Measurements from ENCODE around the gene CEP68. TPM values are rescaled to one million over a fixed set of nuclear protein-coding genes. Genes with fewer than 3 reads are reported as not detected.

The CEP68 gene
- total RNA-seq, 1 experiment from 2014 or later = 14.1 TPM

GRCh38 chr2:65040400-65041261 lies 15.6 kb upstream of the CEP68 start:
- Histone ChIP-seq H3K4me3 (no peak overlapping the region), H3K4me1 (peaks cover 9% of the 10 kb centered on the region), H3K27me3 (no peaks in the 10 kb centered on the region), H3K36me3 (no peaks in the 10 kb centered on the region), H3K27ac (no peak overlapping the region), H3K9me3 (replicated peaks) (0 out of 2 replicates have a peak, but pooled peaks cover 4% of the 10 kb centered on the region)
- peak; percentile 79 to 89 for DNase-seq

- Histone ChIP-seq H3K4me3 (no peak overlapping the region), H3K27me3 (no peaks in the 10 kb centered on the region), H3K9me3 (replicated peaks) (0 out of 2 replicates have a peak, but pooled peaks cover 4% of the 10 kb centered on the region), H3K27ac (no peak overlapping the region), H3K36me3 (no peaks in the 10 kb centered on the region), H3K4me1 (peaks cover 13% of the 10 kb centered on the region)
- no peak for DNase-seq
Observed at GRCh38 chr2:65043001-65043400, 13.2 kb upstream of the CEP68 start.

GRCh38 chr2:65044097-65044735 lies 12.0 kb upstream of the CEP68 start:
- Histone ChIP-seq H3K4me3 (no peak overlapping the region), H3K36me3 (no peaks in the 10 kb centered on the region), H3K4me1 (peaks cover 19% of the 10 kb centered on the region), H3K27me3 (no peaks in the 10 kb centered on the region), H3K9me3 (replicated peaks) (0 out of 2 replicates have a peak, but pooled peaks cover 4% of the 10 kb centered on the region), H3K27ac (no peak overlapping the region)
- DNase-seq = no peak

- Histone ChIP-seq H3K27ac (no peak overlapping the region), H3K9me3 (replicated peaks) (0 out of 2 replicates have a peak, but pooled peaks cover 4% of the 10 kb centered on the region), H3K4me1 (peaks cover 25% of the 10 kb centered on the region), H3K27me3 (no peaks in the 10 kb centered on the region), H3K36me3 (no peaks in the 10 kb centered on the region), H3K4me3 (no peak overlapping the region)
- DNase-seq = peak; percentile 96
Observed at GRCh38 chr2:65045651-65046050, 10.6 kb upstream of the CEP68 start.

- 0 out of 2 replicates have a peak, but pooled peaks cover 4% of the 10 kb centered on the region for H3K9me3 ChIP-seq (replicated peaks)
- H3K27ac ChIP-seq = no peak overlapping the region
- DNase-seq = no peak
- no peaks in the 10 kb centered on the region for H3K36me3 ChIP-seq
- H3K4me1 ChIP-seq = peaks cover 25% of the 10 kb centered on the region
- H3K27me3 ChIP-seq = no peaks in the 10 kb centered on the region
- H3K4me3 ChIP-seq = no peak overlapping the region
Observed at GRCh38 chr2:65046633-65047407, 9.4 kb upstream of the CEP68 start.

GRCh38 chr2:65049010-65049639 lies 7.1 kb upstream of the CEP68 start:
- no peak overlapping the region for H3K27ac ChIP-seq
- no peaks in the 10 kb centered on the region for H3K27me3 ChIP-seq
- H3K9me3 ChIP-seq (replicated peaks) = 0 out of 2 replicates have a peak, but pooled peaks cover 2% of the 10 kb centered on the region
- H3K4me3 ChIP-seq = no peak overlapping the region
- peak in 1 of 2 experiments; percentile 49 for DNase-seq
- H3K36me3 ChIP-seq = no peaks in the 10 kb centered on the region
- peaks cover 25% of the 10 kb centered on the region for H3K4me1 ChIP-seq

DNA sequence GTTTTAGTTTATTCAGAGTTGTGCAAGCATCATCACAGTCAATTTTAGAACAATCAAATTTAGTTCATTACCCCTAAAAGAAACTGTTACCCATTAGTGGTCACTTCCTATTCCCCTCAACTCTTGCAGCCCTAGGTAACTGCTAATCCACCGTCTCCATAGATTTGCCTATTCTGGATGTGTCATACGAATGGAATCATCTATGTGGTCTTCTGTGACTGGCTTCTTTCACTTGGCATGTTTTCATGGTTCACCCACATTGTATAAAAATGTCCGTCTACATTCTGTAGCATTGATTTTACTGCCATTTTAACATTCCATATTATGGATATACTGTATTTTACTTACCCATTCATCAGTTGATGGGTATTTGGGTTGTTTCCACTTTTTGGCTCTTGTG lies 5.3 kb upstream of the CEP68 start:
- DNase-seq = no peak
- Histone ChIP-seq H3K36me3 (no peaks in the 10 kb centered on the region), H3K4me3 (no peak overlapping the region), H3K4me1 (peaks cover 15% of the 10 kb centered on the region), H3K27me3 (no peaks in the 10 kb centered on the region), H3K27ac (no peak overlapping the region), H3K9me3 (replicated peaks) (no peaks in the 10 kb centered on the region)

DNA sequence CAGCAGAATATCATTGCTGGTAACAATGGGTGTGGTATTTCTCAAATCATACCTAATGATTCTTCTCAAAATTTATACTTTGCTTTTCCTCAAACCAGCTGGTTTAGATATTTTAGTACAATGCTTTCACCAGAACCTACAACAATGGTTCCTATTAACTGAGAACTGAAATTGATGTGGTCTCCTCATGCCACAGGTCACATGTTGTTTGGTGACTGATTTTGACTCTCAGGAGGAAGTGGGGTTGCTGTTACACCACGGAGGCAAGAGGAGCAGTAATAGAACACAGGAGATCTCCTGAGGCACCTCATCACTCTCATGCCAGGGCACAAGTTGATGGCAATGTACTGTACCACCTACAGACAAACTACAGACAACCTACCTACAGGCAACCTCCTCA lies 3.0 kb upstream of the CEP68 start:
- H3K4me1 ChIP-seq = peaks cover 19% of the 10 kb centered on the region
- H3K9me3 ChIP-seq (replicated peaks) = no peaks in the 10 kb centered on the region
- no peak for DNase-seq
- H3K27ac ChIP-seq = no peak overlapping the region
- H3K27me3 ChIP-seq = no peaks in the 10 kb centered on the region
- H3K4me3 ChIP-seq = no peak overlapping the region
- no peaks in the 10 kb centered on the region for H3K36me3 ChIP-seq

GRCh38 chr2:65054749-65055421 lies 1.3 kb upstream of the CEP68 start:
- Histone ChIP-seq H3K4me1 (peaks cover 7% of the 10 kb centered on the region), H3K36me3 (no peaks in the 10 kb centered on the region), H3K4me3 (no peak overlapping the region), H3K27me3 (no peaks in the 10 kb centered on the region), H3K27ac (no peak overlapping the region), H3K9me3 (replicated peaks) (no peaks in the 10 kb centered on the region)
- no peak for DNase-seq

- Histone ChIP-seq H3K27me3 (no peaks in the 10 kb centered on the region), H3K4me1 (peaks cover 7% of the 10 kb centered on the region; the same call in 1 of the 2 replicates), H3K9me3 (replicated peaks) (no peaks in the 10 kb centered on the region), H3K36me3 (no peaks in the 10 kb centered on the region), H3K27ac (peak overlapping the region; percentile 69), H3K4me3 (peak overlapping the region; percentile 92)
- DNase-seq = peak; percentile 88 to 89
Observed at GRCh38 chr2:65055422-65056214, 598 bp upstream of the CEP68 start.

- DNase-seq = no peak
- Histone ChIP-seq H3K4me1 (peaks cover 7% of the 10 kb centered on the region; the same call in 1 of the 2 replicates), H3K9me3 (replicated peaks) (no peaks in the 10 kb centered on the region), H3K36me3 (no peaks in the 10 kb centered on the region), H3K27ac (peak overlapping the region; percentile 69), H3K27me3 (no peaks in the 10 kb centered on the region), H3K4me3 (peak overlapping the region; percentile 92)
Observed at GRCh38 chr2:65057054-65057375, 799 bp downstream of the CEP68 start.

DNA sequence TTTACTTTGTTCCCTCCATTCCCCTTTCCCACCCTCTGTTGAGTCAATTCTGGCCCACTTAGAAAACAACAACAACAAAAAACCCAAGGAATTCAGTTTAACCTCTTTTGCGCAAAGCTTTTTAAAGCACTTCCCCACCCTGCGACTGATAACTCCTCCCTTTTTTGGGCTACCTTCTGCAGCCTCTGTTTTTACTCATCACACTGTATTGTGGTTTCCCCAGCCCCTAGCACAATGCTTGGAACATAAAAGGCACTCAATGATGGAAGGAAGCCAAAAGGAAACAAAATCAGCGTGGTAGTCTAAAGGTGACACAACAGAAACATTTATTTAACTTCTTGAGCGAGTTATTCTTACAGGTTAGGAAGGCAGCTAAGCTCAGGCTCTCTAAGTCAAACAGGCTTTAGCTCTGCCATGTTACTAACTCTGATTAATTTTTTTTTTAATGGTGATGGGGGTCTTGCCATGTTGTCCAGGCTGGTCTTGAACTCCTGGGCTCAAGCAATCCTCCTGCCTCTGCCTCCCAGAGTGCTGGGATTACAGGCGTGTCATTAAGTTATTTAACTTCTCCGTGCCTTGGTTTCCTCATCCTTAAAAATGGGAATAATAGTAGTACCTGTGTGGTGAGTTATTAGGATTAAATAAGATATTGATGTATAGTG lies 1.3 kb downstream of the CEP68 start:
- DNase-seq = peak in 1 of 2 experiments; percentile 52
- no peaks in the 10 kb centered on the region for H3K27me3 ChIP-seq
- no peaks in the 10 kb centered on the region for H3K9me3 ChIP-seq (replicated peaks)
- H3K4me1 ChIP-seq = peaks cover 7% of the 10 kb centered on the region; the same call in 1 of the 2 replicates
- H3K4me3 ChIP-seq = peak overlapping the region; percentile 92
- peak overlapping the region; percentile 69 for H3K27ac ChIP-seq
- no peaks in the 10 kb centered on the region for H3K36me3 ChIP-seq

- H3K27me3 ChIP-seq = no peaks in the 10 kb centered on the region
- H3K27ac ChIP-seq = no peak overlapping the region
- no peaks in the 10 kb centered on the region for H3K9me3 ChIP-seq (replicated peaks)
- DNase-seq = no peak
- H3K4me3 ChIP-seq = no peak overlapping the region
- H3K36me3 ChIP-seq = no peaks in the 10 kb centered on the region
- H3K4me1 ChIP-seq = peaks cover 7% of the 10 kb centered on the region; the same call in 1 of the 2 replicates
Observed at GRCh38 chr2:65059071-65059470, 2.9 kb downstream of the CEP68 start.

All from SJCRH30 (cell line).